ENCODE data around the gene SLC25A45.
A peak's percentile ranks its signal among the peaks of the same experiment; 100 is the strongest.

SLC25A45 gene

DNA sequence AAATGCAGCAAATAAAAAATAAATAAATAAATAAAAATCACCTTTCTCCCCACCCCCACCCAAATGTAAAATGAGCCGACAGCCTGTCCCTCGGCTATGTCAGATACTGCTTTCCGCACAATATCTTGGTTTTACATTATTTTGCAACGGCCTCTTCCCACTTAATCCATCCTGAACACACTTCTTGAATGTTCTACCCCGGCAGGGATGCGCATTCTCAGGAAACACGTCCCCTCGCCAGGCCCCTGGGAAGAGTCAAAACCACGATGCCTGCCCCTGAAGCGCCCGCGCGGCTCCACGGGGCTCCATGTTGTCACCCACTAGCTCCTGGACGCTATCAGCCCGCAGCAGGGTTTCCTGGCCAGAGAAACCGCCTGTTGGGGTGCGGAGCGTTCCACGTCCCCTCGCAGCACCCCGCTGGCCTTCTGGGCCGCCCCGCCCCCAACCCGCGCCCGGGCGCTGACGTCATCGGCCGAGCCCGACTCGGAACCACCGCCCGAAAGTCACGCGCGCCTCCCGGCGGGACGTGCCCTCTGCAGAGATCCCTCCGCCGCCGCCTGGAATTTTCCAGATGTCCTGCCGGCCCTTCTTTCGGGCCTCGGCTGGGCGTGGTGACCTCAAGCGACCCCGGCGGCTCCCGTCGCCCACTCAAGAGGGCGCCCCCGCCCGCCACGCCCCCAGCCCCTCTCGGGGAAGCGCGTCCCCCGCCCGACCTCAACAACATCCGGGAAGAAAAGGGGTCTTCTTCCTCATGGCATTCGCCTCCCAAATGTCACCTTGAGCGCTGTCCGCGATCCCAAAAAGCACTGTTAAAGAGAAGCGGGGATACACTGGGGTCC is 39.6 kb upstream of the SLC25A45 start:
- DNase-seq = peak; percentile 42 to 98 (median 93)

DNA sequence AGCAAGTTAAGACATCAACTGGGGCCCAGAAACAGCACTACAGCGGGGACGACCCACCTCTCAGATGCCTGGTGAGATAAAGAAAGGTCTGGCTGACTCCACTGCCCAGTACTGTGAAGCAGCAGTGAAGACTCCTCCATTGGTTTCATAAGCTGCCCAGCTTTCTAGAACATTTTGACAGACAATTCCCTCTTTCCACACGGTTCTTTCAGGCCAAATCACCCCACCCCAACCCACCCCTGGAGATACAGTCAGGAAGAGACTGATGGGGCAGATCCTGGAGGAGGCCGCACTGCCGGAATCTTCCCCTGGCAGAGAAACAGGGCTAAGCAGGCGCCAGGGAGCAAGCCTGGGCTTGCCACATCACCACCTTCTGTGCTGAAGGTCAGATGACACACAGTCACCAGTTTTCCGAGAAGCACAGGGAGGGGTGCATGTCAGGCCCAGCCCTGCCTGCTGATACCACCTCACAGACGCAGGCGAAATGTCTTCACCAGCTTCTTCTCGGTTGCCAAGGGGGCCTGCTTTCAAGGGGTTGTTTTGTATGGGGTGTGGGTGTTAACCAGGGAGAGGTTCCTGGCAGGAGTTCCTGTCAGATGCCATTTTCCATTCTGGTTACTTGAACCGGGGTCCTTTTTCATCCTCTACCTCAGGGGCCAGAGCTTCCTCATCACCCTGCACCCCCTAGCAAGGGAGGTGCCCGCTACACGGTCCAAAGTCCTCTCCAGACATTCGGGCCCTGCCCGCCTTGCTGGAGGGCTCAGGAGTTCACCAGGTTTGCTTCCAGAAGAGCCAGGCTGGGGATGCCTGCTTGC is 38.7 kb upstream of the SLC25A45 start:
- peak in 56 of 58 donors; percentile 31 to 94 (median 79) for DNase-seq

DNA sequence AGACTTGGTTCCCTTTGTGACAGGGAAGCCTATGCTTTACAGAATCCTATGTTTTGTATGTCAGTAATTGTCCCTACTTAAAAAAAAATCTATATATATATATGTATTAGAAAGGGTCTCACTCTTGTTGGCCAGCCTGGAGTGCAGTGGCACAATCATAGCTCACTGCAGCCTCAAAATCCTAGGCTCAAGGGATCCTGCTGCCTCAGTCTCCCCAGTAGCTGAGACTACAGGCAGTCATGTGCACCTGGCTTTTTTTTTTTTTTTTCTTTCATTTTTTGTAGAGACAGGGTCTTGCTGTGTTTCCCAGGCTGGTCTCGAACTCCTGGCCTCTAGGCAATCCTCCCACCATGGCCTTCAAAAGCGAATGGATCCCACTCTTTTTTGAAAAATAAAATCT is 38.1 kb upstream of the SLC25A45 start:
- no peak for DNase-seq

DNA sequence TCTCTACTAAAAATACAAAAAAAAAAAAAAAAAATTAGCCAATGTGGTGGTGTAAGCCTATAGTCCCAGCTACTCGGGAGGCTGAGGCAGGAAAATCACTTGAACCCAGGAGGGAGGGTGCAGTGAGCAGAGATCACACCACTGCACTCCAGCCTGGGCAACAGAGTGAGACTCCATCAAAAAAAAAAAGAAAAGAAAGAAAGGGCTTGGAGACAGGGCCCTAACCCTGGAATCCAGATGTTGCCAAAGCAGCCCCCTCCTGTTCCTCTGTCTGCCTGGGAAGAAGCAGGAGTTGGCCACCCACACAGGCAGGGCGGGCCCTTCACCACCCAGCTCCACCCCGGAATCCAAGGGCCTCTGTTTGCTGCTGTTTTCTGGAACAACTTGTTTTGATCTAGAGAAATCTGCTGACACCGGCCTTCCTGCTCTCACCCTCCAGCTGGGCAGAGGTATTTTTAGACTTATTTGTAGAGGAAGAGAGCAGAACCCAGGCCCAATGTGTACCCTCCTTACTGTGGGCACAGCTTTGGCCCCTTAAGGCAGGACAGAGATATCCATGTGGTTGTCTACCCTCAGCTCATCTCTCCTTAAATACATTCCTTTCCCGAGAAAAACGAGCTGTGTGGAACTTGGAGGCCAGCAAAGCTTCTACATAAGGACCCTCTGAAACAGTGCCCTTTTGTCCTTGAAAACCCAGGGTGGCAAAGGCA is 37.5 kb upstream of the SLC25A45 start:
- peak in 54 of 58 donors; percentile 20 to 94 (median 80) for DNase-seq

DNA sequence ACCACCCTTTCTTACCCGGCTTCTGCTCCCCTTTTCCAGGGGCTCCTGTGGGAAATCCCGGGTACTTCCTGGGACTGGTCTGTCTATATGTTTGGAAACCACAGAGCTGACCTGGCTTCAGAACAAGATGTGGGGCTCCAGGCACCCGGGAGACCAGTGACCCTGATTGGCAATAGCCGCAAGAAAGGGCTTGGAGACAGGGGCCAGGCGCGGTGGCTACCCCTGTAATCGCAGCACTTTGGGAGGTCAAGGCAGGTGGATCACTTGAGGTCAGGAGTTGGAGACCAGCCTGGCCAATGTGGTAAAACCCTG is 37.0 kb upstream of the SLC25A45 start:
- DNase-seq = no peak

DNA sequence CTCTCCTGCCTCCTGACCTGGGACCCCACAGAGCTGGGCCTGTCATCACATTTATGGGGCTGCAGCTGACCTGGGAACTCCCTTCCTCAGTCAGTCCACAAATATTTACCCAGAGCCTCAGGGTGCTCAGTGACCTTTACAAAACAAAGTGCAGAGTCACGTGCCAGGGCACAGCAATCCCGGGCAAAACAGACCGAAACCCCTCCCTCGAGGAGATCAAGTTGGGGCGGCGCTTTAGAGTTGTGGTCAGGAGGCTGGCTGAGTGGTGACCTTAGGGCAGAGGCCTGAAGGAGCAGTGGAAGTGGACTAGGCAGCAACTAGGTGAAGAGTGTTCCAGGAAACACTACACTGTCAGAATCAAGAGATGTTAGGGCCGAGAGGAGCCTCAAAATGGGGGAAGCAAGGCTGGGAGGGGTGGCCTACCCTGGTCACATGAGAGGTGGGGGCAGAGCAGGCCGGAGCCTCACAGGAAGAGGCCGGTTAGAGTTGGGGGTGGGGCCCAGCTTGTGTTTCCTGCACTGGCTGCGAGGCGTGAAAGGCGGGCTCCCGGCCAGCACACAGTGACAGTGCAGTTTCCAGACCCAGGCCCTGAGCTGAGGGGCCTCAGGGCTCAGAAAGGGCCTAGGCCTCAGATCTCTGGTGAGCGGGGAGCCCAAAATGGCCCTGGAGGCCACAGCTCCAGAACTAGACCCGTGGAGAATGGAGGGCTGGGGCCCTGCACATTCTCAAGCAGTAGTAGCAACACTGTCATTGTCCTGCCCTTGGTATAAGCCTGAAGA is 36.4 kb upstream of the SLC25A45 start:
- peak in 57 of 58 donors; percentile 35 to 96 (median 88) for DNase-seq

DNA sequence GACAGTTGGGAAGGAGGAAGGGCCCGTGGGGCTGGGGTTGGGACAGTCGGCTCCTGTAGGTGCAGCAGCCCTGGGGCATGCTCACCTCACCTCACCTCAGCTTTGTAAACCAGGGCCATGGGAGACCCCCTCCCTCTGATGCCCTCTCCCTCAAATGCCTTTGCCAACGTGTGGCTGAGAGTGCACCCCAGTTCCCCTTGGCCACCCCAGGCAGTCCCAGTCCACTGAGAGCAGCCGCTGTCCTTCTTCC is 35.9 kb upstream of the SLC25A45 start:
- DNase-seq = no peak

DNA sequence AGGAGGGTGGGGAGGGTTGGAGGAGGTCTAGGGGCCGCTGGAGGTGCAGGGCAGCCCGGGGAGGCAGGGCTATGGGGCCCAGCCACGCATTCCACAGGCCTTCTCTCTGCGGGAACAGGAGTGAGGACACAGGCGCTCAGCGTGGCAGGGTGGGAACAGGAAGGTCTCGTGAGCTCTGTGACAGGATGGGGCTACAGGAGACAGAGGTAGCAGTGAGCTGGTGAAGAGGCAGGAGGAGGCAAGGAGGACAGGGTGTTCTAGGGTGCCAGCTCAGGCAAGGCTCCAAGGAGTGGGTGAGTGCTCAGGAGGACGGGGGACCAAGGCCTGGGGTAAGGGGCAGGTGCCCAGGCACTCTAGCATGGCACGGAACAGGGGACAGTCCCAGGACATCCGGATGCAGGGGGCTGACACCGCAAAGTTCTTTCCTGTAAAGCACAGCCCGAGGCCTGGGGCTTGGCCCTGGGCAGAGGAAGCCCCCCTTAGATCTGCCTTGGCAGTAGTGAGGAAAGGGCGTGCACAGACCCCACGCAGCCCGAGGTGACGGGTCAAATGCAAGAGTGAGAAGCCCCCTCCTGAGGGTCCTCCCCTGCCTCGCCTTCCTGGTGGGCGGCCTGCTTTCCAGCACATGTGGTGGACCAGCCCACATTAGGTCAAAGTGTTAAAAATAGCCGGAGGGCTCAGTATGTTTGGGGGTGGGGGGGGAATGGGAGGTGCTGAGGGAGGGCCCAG is 35.4 kb upstream of the SLC25A45 start:
- DNase-seq = peak in 2 of 58 donors; percentile 39 to 40

DNA sequence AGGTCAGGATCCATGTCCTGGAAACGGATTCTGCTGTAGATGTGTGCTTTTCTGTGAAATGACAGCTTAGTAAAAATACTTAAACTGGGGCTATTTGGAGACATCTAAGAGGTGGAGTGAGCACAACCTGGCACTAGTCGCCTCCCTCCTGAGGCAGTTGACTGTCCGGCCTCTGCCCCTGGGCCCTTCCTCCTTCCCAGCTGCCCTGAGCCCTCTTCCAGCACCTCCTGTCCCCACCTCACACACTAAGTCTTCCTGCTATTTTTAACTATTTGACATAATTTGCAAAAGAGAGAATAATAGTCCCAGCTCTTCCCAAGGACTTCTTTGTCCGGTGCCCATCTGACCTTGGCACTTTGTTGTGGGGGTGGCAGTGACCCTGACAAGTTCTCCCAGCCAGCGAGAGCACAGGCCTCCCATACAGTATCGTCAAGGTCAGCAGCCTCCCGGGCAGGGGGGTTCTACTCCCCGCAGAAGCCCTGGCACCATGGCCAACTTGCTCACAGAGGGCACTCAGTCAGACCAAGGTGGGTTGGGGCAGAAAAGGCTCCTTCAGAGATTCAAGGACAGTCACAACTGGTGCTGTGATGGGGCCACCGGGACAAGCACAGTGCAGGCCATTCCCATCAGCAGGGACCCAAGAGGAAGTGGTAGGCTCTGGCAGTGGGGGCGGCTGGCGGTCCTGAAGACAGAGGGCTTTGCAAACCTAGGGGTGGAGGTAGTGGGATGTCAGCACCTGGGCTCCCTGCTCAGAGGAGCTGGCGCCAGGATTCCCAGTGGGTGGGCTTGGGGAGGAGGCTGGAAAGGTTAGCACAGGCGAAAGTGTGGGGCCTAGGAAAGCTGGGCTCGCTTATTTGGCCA is 34.6 kb upstream of the SLC25A45 start:
- DNase-seq = peak in 1 of 58 donors; percentile 29

DNA sequence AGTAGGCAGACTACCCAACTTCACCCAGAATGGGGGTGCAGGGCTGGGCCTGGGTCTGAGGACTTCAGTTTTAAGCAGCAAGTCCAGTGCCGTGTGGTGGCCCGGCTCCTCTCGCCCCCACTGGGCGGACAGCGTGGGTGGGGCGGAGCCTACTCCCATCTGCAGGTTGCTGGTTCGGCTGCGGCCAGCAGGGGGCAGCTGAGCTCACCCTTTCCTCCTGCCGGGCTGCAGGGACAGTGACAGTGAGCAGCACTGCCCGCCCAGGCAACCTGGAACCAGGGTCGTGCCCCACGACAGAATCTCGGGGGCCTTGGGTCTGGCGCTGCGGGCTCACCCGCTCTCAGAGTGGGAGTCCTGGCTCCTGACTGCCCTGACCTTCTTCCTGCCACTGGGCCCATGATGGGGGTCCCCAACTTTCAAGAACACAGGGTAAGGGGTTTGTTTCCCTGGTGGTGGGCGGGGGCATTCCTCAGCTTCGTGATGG is 33.9 kb upstream of the SLC25A45 start:
- peak; percentile 25 to 98 (median 86) for DNase-seq

DNA sequence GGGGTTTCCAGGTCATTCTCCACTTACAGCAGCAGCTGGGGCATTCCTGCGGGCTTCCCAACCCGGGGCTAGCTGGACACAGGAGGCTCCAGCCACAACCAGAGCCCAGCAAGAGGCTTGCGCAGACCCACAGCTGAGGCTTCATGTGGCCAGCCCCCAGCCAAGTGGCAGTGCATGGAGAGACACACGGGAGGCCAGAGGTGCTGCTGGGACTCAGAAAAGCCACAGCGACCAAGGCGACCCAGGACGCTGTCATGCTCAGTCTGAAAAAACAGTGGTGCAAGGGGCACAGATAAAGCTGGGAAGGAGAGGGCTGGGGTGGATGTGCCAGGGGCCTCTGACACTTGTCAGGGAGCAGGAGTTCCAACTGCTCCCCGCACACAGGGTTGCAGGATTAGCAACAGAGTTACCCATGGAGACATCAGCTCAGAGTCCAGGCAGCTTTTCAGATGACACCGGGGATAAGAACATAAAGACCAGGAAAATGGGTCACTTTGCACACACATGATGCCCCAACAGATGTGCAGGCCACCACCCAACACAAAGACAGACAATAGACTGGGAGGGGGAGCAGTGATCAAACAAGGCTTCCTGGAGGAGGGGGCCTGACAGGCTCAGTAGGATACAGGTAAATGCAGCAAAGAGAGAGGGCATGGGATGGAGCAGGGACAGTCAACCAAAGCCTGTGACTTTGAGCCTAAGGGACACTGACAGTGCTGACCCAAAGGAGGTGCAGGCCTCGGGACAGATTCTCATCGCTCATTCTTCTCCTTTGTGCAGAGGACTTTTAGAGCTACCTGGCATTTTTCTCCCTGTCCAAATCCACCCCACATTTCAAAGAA is 33.3 kb upstream of the SLC25A45 start:
- DNase-seq = no peak

DNA sequence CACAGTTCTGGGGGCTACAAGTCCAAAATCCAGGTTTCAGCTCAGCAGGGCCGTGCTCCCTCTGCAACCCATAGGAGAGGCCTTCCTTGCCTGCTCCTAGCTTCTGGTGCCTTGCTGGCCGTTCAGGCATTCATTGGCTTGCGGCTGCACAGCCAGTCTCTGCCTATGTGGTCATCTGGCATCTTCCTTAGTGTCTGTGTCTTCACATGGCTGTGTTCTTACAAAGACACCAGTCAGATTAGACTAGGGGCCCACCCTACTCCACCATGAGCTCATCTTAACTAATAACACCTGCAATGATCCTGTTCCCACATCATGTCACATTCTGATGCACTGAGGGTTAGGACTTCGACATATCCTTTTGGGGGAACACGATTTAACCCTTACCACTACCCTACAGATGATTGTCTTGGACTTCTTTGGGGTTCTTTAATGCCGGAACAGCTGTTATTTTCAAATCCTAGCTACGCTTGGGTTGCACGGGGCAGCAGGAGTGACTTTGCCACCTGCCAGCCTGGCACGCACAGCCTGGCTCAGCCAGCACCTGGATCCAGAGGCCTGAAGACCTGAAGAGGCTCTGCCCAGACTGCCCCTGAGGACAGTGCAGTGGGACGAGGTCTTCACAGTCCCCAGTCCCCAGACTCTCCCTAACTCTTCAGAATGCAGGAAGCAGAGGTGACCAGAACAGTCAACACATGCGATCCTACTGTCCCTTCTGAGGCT is 32.5 kb upstream of the SLC25A45 start:
- DNase-seq = peak in 1 of 58 donors; percentile 19

DNA sequence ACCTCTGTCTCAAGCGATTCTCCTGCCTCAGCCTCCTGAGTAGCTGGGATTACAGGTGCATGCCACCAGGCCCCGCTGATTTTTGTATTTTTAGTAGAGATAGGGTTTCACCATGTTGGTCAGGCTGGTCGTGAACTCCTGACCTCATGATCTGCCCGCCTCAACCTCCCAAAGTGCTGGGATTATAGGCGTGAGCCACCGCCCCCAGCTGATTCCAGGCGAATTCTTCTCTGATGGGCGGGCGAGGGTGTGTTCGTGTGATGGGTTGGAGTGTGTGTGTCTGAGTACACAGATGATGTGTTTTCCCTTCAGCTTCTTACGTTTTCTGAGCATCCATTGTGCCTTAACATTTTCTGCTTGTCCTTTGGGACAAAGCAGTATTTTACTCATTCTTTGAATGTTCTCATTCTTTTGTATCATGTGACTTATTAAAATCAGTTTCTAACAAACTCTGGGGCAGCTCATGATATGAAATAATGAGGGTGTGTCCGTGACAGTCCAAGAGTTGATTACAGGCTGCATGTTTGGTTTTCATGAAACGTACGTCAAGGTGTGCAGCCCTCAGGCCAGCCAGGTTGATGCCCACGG is 30.7 kb upstream of the SLC25A45 start:
- DNase-seq = peak in 1 of 58 donors; percentile 17

DNA sequence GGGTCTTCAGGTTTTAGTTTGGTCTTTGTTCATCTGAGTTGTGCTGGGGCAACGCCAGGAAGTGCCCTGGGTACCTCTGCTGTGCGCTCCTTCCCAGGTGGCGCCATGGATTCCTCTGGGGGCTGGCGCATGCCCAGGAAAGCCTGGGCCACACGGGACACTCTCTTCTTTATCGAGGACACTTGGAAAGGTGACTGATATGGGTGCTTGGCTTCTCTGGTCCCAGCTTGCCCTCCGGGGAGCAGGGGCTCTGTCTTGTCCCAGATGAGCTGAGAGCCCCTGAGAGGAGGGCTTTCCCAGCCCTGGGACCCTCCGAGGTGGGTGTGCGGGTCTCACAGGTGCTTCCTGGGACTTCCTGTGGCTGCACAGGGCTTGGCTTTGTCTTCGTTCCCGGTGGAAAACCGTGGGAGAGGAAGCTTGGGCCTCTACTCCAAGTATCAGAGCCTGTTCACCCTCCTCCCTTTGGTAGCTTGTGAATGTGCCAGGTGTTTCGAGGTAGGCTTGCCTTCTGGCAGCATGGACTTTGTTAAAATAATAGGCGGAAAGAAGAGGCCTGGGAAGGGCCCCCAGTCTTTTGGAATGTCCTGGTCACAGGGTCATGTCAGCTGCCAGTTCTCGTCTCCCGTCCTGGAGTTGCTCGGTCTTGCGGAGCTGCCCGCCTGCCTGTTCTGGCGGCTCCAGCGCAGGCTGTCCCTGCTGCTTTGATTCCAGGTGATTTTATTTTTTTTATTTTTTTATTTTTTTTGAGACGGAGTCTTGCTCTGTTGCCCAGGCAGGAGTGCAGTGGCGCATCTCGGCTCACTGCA is 30.0 kb upstream of the SLC25A45 start:
- DNase-seq = no peak

DNA sequence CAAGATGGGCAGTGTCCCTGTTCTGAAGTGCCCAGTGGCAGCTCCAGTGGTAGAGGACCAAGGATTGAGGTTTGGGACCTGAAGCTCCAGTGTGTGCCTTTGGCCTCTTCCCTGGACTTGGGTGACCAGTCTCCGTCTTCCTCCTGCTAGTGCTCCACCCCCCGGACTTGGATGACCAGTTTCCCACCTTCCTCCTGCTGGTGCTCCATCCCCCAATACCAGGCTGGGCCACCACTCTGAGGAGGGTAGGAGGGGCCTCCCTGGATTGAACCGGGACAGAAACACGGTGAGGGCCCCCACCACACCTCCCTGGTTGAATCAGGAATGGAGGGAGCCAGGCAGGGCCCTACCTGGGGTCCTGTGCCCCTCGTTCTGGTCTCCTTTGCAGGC is 29.2 kb upstream of the SLC25A45 start:
- DNase-seq = no peak

DNA sequence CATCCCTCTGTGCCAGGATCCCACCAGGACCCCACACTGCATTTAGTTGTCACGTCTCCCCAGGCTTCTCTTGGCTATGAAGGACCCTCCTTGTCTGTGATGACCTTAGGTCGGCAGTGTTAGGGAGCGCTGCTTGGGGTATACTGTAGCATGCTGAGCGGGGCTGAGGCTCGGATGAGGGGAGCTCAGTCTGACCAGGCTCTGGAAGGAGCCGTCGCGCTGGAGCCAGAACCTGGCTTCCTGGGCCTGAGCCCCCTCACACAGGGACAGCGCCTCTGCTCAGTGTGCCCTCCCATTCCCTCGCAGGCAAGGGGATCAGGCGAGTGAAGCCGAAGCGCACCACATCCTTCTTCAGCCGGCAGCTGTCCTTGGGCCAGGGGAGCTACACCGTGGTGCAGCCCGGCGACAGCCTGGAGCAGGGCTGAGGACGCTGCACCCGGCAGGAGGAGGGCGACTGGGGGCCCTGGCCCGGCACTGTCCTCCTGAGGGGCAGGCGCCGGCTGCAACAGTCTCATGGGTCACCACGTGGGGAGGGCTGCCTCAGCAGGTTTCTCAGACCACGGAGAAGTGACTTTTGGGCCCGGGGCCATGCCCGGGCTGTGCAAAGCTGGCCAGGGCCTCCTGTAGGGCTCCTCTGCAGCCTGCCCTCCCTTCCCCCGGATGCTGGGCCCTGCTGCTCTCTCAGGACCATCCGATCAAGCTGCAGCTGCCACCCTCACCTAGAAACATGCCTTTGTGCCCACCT is 28.7 kb upstream of the SLC25A45 start:
- DNase-seq = no peak

All from anterior cingulate cortex (tissue), 58 donors.